Activated CD4-positive, CD25-positive, alpha-beta regulatory T cell treated with anti-CD3 and anti-CD28 coated beads, Interleukin-2, amount 50 U/mL, for 72 hours (primary cell): ENCODE results near the gene MAOB.
"Not testable (repeated sequence)": the region's sequence is repeated elsewhere in the genome, so short reads cannot be mapped to it uniquely, and the experiment has no call there.

Experiments
- DNase-seq: peaks from one replicate; pipeline ENCODE4 v3.0.0; 2021

The MAOB gene

DNA sequence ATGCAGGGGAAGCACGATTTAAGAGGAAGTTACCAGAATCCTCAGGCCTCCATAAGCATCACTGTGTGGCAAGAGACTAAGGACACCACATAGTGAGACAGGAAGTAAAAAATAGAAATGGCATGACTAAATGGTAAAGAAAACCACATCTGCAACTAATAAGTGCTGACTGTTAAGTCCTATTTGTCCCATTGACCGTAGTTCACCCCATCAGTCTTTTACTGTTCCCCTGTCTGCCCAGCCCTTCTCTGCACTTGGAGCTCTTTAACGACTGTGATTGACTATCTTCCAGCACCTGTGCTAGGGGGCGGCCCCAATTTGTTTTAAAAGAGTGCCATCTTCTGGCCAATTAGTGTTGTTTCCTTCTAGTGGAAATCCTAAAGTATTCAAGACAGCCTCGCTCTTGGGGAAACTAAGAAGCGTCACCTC is 132.0 kb downstream of the MAOB start:
- DNase-seq, result peak; percentile 36

DNA sequence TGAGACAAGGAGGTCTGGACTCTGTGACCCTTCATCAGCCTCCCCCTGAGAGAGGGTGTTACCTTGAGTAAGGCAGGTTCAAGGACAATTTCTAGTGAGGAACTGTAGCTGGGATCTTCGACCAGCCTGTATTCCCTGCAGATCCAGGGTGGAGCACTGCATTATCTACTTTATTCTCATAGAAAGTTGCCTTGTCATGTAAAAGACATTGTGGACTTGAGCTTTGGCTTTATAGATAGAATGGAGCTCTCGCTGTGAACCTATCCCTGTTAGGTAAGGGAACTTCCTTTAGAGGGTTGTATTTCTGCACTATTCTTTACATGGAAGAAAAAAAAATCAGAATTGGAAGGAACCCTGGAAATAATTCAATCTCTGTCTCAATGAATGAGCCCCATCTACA is 134.8 kb downstream of the MAOB start:
- no peak for DNase-seq

GRCh38 chrX:43745938-43746721 is 136.1 kb downstream of the MAOB start:
- DNase-seq, result no peak

DNA sequence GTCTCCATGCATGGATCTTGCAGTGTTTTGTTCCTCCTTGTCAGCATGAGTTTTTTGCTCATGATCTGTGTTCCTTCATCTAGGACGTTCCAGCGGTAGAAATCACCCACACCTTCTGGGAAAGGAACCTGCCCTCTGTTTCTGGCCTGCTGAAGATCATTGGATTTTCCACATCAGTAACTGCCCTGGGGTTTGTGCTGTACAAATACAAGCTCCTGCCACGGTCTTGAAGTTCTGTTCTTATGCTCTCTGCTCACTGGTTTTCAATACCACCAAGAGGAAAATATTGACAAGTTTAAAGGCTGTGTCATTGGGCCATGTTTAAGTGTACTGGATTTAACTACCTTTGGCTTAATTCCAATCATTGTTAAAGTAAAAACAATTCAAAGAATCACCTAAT is 138.0 kb downstream of the MAOB start:
- no peak for DNase-seq

GRCh38 chrX:43743100-43743822 is 139.0 kb downstream of the MAOB start:
- no peak for DNase-seq

DNA sequence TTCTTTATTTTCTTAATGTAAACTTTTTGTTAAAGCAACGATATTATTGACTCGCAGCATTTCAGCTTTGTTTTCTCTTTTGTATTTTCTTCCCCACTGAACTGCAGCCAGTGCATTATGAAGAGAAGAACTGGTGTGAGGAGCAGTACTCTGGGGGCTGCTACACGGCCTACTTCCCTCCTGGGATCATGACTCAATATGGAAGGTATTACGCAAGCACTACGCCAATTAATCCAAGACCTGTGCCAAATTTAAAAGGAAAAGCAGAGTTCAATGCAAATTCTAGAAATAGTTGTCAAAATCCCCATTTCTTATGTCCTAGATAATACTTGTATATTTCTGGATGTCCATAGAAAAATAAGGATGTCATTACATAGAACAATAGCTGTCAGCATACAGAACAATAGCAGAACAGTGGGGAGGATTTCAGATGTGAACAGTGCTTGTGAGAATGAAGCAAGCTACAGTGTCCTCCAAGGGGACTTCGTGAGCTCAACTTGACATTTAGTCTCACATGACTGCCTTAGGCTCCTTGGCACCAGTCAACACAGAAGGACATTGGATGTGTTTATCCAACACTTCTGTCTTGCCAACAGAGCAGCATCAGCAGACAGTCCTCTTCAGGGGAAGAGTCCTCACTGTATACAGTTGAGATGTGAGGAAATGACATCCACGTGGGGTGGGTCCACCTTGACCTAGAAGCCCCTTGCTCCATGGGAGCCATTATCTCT is 140.2 kb downstream of the MAOB start:
- no peak for DNase-seq

- DNase-seq, result no peak
Observed at GRCh38 chrX:43735957-43736356, 146.3 kb downstream of the MAOB start.

DNA sequence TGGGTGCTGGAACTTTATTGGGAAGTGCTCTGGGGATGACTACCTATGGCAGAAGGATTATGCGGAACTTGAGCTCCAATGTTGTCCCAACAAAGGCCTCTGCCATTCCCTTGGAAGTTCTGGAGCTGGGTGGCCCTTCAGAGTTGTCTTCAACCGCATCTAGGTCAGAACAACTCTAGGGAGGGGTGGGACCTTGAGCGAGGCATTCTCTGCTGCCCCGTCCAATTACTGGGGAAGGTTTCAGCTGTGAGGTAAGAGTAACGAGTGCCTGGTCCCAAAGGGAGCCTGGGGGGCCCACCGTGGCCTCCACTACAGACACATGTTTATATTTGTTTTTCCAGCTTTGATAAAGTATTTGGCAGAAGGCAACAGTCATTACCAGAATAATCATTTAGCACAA is 146.7 kb downstream of the MAOB start:
- DNase-seq, result no peak

DNA sequence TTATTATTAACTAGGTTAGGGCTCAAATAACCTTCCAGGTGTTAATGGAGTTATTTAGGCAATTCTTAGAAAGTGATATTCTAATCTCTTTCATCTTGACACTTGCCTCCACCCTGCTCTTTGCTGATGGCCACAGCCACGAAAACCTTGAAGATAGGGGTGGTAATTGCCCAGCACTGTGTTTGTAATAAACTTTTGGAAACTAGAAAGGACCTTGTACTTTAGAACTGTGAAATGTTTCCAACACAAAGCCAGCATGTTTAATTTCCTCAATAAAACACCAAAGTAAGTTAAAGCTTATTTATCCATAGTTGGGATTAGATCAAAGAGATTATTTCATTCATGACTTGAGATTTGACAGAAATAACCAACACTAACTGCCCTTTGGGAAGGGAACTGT is 147.8 kb downstream of the MAOB start:
- no peak for DNase-seq

GRCh38 chrX:43733699-43734098 is 148.6 kb downstream of the MAOB start:
- no peak for DNase-seq

DNA sequence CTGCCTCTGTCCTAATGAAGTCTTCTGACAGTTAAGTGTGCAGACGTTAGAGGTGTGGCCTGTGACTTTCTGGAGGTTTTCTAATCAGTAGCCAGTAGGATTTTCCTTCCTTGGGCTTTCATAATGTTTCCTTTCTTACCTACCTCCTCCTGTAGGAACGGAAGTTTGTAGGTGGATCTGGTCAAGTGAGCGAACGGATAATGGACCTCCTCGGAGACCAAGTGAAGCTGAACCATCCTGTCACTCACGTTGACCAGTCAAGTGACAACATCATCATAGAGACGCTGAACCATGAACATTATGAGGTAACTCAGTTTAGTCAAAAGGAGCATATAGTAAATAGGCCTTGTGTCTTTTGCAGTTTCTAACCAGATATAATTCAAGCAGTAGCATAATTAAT is 151.2 kb downstream of the MAOB start:
- no peak for DNase-seq

GRCh38 chrX:43728966-43729365 is 153.3 kb downstream of the MAOB start:
- DNase-seq, result no peak

DNA sequence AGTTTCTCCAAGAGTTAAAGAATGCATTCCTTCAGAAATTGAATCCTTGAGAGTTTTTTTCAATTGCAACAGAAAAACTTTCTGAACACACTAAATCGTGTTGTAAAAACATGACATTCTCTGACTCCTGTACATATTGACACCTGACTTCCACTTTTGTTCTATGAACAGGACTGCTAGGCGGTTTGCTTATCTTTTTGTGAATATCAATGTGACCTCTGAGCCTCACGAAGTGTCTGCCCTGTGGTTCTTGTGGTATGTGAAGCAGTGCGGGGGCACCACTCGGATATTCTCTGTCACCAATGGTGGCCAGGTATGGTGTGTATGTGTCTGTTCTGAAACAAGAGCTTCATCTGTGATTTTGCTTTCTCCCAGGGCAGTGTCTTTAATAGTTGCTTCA is 154.2 kb downstream of the MAOB start:
- no peak for DNase-seq

DNA sequence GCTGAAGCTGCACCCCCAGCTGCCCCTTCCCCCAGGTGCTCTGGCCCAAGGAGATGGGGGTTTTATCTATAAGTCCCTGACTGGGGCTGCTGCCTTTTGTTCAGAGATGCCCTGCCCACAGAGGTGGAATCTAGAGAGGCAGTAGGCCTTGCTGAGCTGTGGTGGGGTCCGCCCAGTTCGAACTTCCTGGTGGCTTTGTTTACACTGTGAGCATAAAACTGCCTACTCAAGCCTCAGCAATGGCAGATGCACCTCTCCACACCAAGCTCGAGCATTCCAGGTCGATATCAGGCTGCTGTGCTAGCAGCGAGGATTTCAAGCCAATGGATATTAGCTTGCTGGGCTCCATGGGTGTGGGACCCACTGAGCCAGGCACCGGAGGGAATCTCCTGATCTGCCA is 155.0 kb downstream of the MAOB start:
- DNase-seq, result not testable (repeated sequence)

DNA sequence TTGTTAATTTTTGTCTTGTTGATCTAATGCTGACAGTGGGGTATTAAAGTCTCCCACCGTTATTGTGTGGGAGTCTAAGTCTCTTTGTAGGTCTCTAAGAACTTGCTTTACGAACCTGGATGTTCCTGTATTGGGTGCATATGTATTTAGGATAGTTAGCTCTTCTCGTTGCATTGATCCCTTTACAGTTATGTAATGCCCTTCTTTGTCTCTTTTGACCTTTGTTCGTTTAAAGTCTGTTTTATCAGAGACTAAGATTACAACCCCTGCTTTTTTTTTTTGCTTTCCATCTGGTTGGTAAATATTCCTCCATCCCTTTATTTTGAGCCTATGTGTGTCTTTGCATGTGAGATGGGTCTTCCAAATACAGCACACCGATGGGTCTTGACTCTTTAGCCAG is 157.0 kb downstream of the MAOB start:
- not testable (repeated sequence) for DNase-seq

GRCh38 chrX:43720961-43721360 is 161.3 kb downstream of the MAOB start:
- DNase-seq, result no peak

DNA sequence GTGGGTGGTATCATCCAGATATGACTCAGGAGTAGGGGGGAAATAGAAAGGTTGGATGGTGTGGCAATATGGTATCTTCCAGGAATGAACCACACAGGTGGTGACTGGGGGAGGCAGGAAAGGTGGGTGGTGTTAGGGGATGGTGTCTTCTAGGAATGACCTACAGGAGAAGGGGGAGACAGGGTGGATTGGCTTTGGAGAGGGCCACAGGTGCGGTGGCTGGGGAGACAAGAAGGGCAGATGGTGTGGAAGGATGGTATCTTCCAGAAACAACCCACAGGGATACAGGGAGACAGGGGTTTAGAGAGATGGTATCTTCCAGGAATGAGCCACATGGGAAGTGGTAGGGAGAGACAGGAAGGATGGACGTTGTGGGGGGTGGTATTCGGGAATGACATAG is 162.2 kb downstream of the MAOB start:
- no peak for DNase-seq

DNA sequence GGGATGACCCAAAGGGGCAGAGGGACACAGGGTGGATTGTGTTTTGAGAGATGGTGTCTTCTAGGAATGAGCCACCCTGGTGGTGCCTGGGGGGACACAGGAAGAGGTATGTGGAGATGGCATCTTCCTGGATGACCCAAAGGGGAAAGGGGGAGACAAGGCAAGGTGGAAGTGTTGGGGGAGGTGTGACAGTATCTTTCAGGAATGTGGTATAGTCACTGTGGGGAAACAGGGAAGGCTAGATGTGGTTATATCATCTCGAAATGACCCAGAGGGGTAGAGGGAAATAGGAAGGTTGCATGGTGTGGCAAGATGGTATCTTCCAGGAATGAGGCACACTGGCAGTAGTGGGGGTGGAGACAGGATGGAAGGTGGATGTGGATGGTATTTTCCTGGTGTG is 163.3 kb downstream of the MAOB start:
- no peak for DNase-seq

DNA sequence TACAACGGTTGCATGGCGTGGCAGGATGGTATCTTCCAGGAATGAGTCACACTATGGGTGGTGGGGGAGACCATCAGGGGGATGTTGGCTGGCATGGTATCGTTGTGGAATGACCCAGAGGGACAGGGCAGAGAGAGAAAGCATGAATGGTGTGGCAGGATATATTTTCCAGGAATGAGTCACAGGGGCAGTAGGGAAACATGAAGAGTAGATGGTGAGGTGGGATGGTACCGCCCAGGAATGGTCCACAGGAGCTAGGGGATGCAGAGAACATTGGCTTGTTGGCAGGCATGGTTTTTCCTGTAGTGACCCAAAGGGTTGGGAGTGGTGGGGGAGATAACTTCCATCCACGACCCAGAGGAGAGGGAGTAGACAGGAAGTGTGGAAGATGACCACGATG is 163.7 kb downstream of the MAOB start:
- DNase-seq, result no peak

GRCh38 chrX:43718081-43718480 is 164.2 kb downstream of the MAOB start:
- DNase-seq, result no peak

GRCh38 chrX:43717161-43717560 is 165.1 kb downstream of the MAOB start:
- DNase-seq, result no peak

- no peak for DNase-seq
Observed at GRCh38 chrX:43716696-43717095, 165.6 kb downstream of the MAOB start.
